Esophagus squamous epithelium (tissue), 4 donors: Measurements from ENCODE around the gene KLHL2.

Experiments used
- CTCF ChIP-seq, 6 experiments: fragments of 450-650 bp in 4 of 6; fragments of 200-600 bp in 2 of 6; sonication (generic) in 2 of 6; IDR thresholded peaks; one replicate each; pipeline ENCODE4 v1.5.1; 2016 to 2019; ENCODE audit warnings: antibody characterized with exemption in 6 of 6, mild to moderate bottlenecking in 4 of 6, moderate library complexity in 4 of 6
- POLR2A ChIP-seq, 4 donors: fragments of 450-650 bp; IDR thresholded peaks; one replicate each; pipeline ENCODE4 v1.6.1; 2017; ENCODE audit warnings: antibody characterized with exemption in 4 of 4, mild to moderate bottlenecking in 4 of 4, moderate library complexity in 3 of 4

- TF ChIP-seq CTCF (IDR thresholded peaks at IDR 0.05) (no peak), POLR2A (IDR thresholded peaks at IDR 0.05) (no peak)
These were observed 36.5 kb upstream of the KLHL2 start for GRCh38 chr4:165170819-165171218.
